Caco-2 (cell line): ENCODE results near the gene ST8SIA5. TPM values are rescaled to one million over a fixed set of nuclear protein-coding genes. Genes with fewer than 3 reads are reported as not detected.

ENCODE experiments used
- BruUV-seq: library from RNA; stranded (reverse); fragments of 400-500 nt; replicated peaks from 2 replicates; lab custom pipeline; 2021; lab: Mats Ljungman, UMichigan
- CTCF ChIA-PET: fragments of 300-600 bp; sonication (Branson Sonifier 250); formaldehyde crosslinking; loops from one replicate; lab custom pipeline; 2022; ENCODE audit warnings: antibody characterized with exemption; lab: Charles Lee
- POLR2A ChIA-PET: fragments of 300-600 bp; sonication (Branson Sonifier 250); formaldehyde crosslinking; loops from one replicate; lab custom pipeline; 2022; ENCODE audit warnings: antibody characterized with exemption; lab: Charles Lee
- DNase-seq, 2 experiments: peaks; one replicate each; pipeline versions ENCODE4 v3.0.0 to v3.0.0-alpha.2; 2020 to 2022
- H3K27me3 ChIP-seq: replicated peaks from 2 replicates; pipeline ENCODE4 v1.6.0; 2011; ENCODE audit warnings: low read length; ENCODE audit not compliant: control insufficient read depth, insufficient read depth
- H3K36me3 ChIP-seq: 2 replicates; pipeline ENCODE4 v1.5.1; 2011; ENCODE audit warnings: low read length; ENCODE audit not compliant: control insufficient read depth, insufficient read depth
- H3K4me1 ChIP-seq: fragments of 250-450 bp; sonication (Bioruptor Pico); 2 replicates; pipeline ENCODE4 v1.5.1; 2020; ENCODE audit warnings: mild to moderate bottlenecking
- H3K4me3 ChIP-seq: 2 replicates; pipeline ENCODE4 v1.5.1; 2011; ENCODE audit warnings: low read depth, mild to moderate bottlenecking, control low read depth, low read length
- H3K9me3 ChIP-seq: fragments of 250-450 bp; sonication (Bioruptor Pico); 2 replicates; pipeline ENCODE4 v1.5.1; 2020; ENCODE audit warnings: mild to moderate bottlenecking, moderate library complexity
- H3K27ac Mint-ChIP-seq: one replicate; pipeline ENCODE4 v1.8.0; 2022; ENCODE audit warnings: mixed read lengths; ENCODE audit not compliant: unreplicated experiment
- H3K27me3 Mint-ChIP-seq: one replicate; pipeline ENCODE4 v1.8.0; 2022; ENCODE audit warnings: mixed read lengths; ENCODE audit not compliant: insufficient read depth, unreplicated experiment
- H3K36me3 Mint-ChIP-seq: one replicate; pipeline ENCODE4 v1.8.0; 2022; ENCODE audit warnings: mild to moderate bottlenecking, mixed read lengths; ENCODE audit not compliant: insufficient read depth, unreplicated experiment
- H3K4me1 Mint-ChIP-seq: one replicate; pipeline ENCODE4 v1.8.0; 2022; ENCODE audit warnings: low read depth, mixed read lengths; ENCODE audit not compliant: unreplicated experiment
- H3K4me3 Mint-ChIP-seq: one replicate; pipeline ENCODE4 v1.8.0; 2022; ENCODE audit warnings: mild to moderate bottlenecking, moderate library complexity, mixed read lengths; ENCODE audit not compliant: unreplicated experiment
- H3K9me3 Mint-ChIP-seq: one replicate; pipeline ENCODE4 v1.8.0; 2022; ENCODE audit warnings: mixed read lengths; ENCODE audit not compliant: unreplicated experiment
- CTCF ChIP-seq, 2 experiments: fragments of 200-600 bp in 1 of 2; IDR thresholded peaks; 1 replicate in 1 of 2; 2 replicates in 1 of 2; pipeline versions ENCODE4 v1.5.1 to v1.8.0; 2011 to 2022; ENCODE audit warnings: antibody characterized with exemption in 1 of 2, control low read depth in 1 of 2, inconsistent platforms in 1 of 2, low read depth in 1 of 2, low read length in 1 of 2, mild to moderate bottlenecking in 1 of 2, moderate library complexity in 1 of 2; ENCODE audit not compliant: insufficient read depth in 1 of 2, severe bottlenecking in 1 of 2, unreplicated experiment in 1 of 2
- intact Hi-C: fragments of 100-400 bp; cut with micrococcal nuclease; formaldehyde crosslinking; loops from one replicate; pipeline ENCODE4 v1.10.0; 2022; ENCODE audit not compliant: unreplicated experiment
- total RNA-seq: library from RNA; stranded (reverse); gene quantifications from 2 replicates; pipeline ENCODE4 v1.2.3, GENCODE V29; 2022

ST8SIA5 gene
- total RNA-seq, 1 experiment from 2014 or later, result not detected

- no peak overlapping the region for H3K4me3 Mint-ChIP-seq
- no peaks in the 10 kb centered on the region for H3K9me3 ChIP-seq
- CTCF ChIA-PET, result no interaction called here
- no peaks in the 10 kb centered on the region for H3K9me3 Mint-ChIP-seq
- no TSS peak for BruUV-seq
- no peaks in the 10 kb centered on the region for H3K36me3 Mint-ChIP-seq
- DNase-seq, result no peak
- H3K27ac Mint-ChIP-seq, result no peak overlapping the region
- H3K4me3 ChIP-seq, result no peak overlapping the region
- H3K4me1 ChIP-seq, result no peaks in the 10 kb centered on the region
- intact Hi-C loops, result no loop called here
- peaks cover 3% of the 10 kb centered on the region for H3K27me3 Mint-ChIP-seq
- H3K4me1 Mint-ChIP-seq, result no peaks in the 10 kb centered on the region
- H3K27me3 ChIP-seq, result no peaks in the 10 kb centered on the region
- H3K36me3 ChIP-seq, result no peaks in the 10 kb centered on the region
- POLR2A ChIA-PET, result no interaction called here
- no peak for TF ChIP-seq CTCF (IDR thresholded peaks at IDR 0.05; ENCODE audit: insufficient read depth in 1 of 2, low read depth in 1 of 2, low read length in 1 of 2, severe bottlenecking in 1 of 2, unreplicated experiment in 1 of 2)
Observed at GRCh38 chr18:46680784-46681695, 75.8 kb downstream of the ST8SIA5 start.

GRCh38 chr18:46679846-46680598 is 76.8 kb downstream of the ST8SIA5 start:
- intact Hi-C loops, result no loop called here
- Mint-ChIP-seq H3K27me3 (peaks cover 7% of the 10 kb centered on the region), H3K27ac (no peak overlapping the region), H3K36me3 (no peaks in the 10 kb centered on the region), H3K4me1 (no peaks in the 10 kb centered on the region), H3K4me3 (no peak overlapping the region), H3K9me3 (no peaks in the 10 kb centered on the region)
- no peak overlapping the region for H3K4me3 ChIP-seq
- no peak for DNase-seq
- ChIA-PET CTCF (no interaction called here), POLR2A (no interaction called here)
- H3K9me3 ChIP-seq, result no peaks in the 10 kb centered on the region
- BruUV-seq, result no TSS peak
- H3K36me3 ChIP-seq, result no peaks in the 10 kb centered on the region
- no peaks in the 10 kb centered on the region for H3K27me3 ChIP-seq
- no peaks in the 10 kb centered on the region for H3K4me1 ChIP-seq
- TF ChIP-seq CTCF (IDR thresholded peaks at IDR 0.05; ENCODE audit: insufficient read depth in 1 of 2, low read depth in 1 of 2, low read length in 1 of 2, severe bottlenecking in 1 of 2, unreplicated experiment in 1 of 2), result no peak

- Histone ChIP-seq H3K36me3 (no peaks in the 10 kb centered on the region), H3K4me3 (no peak overlapping the region), H3K9me3 (no peaks in the 10 kb centered on the region), H3K4me1 (no peaks in the 10 kb centered on the region), H3K27me3 (no peaks in the 10 kb centered on the region)
- POLR2A ChIA-PET, result no interaction called here
- Mint-ChIP-seq H3K27ac (no peak overlapping the region), H3K4me3 (no peak overlapping the region), H3K9me3 (no peaks in the 10 kb centered on the region), H3K4me1 (no peaks in the 10 kb centered on the region), H3K27me3 (peaks cover 9% of the 10 kb centered on the region), H3K36me3 (no peaks in the 10 kb centered on the region)
- DNase-seq, result no peak
- CTCF ChIA-PET, result no interaction called here
- no TSS peak for BruUV-seq
- no peak for TF ChIP-seq CTCF (IDR thresholded peaks at IDR 0.05; ENCODE audit: insufficient read depth in 1 of 2, low read depth in 1 of 2, low read length in 1 of 2, severe bottlenecking in 1 of 2, unreplicated experiment in 1 of 2)
- intact Hi-C loops, result no loop called here
Observed at GRCh38 chr18:46678785-46679399, 78.0 kb downstream of the ST8SIA5 start.
